Aorta (tissue), 5 donors: ENCODE measurements around the gene KRT9. TPM values are rescaled to one million over a fixed set of nuclear protein-coding genes. Genes with fewer than 3 reads are reported as not detected.

Source experiments
- ATAC-seq: fragments of 200-7000 bp; cut with Tn5 transposase; one replicate; pipeline ENCODE4 v1.9.1; 2022; ENCODE audit warnings: moderate library complexity; ENCODE audit not compliant: low FRiP score
- DNase-seq, 2 donors: peaks; one replicate each; pipeline ENCODE4 v3.0.0-alpha.2; 2020
- H3K27ac ChIP-seq, 2 donors: one replicate each; pipeline ENCODE4 v1.5.1; 2013; ENCODE audit warnings: low read length in 2 of 2, mild to moderate bottlenecking in 2 of 2, moderate library complexity in 2 of 2, control low read depth in 1 of 2, inconsistent platforms in 1 of 2, low read depth in 1 of 2
- H3K27me3 ChIP-seq, 2 donors: one replicate each; pipeline ENCODE4 v1.6.1; 2013; ENCODE audit warnings: control low read depth in 1 of 2, low read length in 1 of 2, mild to moderate bottlenecking in 1 of 2, moderate library complexity in 1 of 2; ENCODE audit not compliant: insufficient read depth in 2 of 2, control insufficient read depth in 1 of 2
- H3K36me3 ChIP-seq, 2 donors: one replicate each; pipeline ENCODE4 v1.6.1; 2013; ENCODE audit warnings: control low read depth in 1 of 2, low read length in 1 of 2, mild to moderate bottlenecking in 1 of 2; ENCODE audit not compliant: insufficient read depth in 2 of 2, control insufficient read depth in 1 of 2
- H3K4me1 ChIP-seq, 2 donors: one replicate each; pipeline ENCODE4 v1.6.1; 2013; ENCODE audit warnings: low read length in 2 of 2, control low read depth in 1 of 2, mild to moderate bottlenecking in 1 of 2, moderate library complexity in 1 of 2; ENCODE audit not compliant: insufficient read depth in 2 of 2, control insufficient read depth in 1 of 2
- H3K4me3 ChIP-seq, 2 donors: one replicate each; pipeline ENCODE4 v1.5.1; 2013; ENCODE audit warnings: low read length in 2 of 2, control low read depth in 1 of 2, mild to moderate bottlenecking in 1 of 2
- H3K9me3 ChIP-seq: one replicate; pipeline ENCODE4 v1.6.1; 2013; ENCODE audit warnings: mild to moderate bottlenecking, low read length; ENCODE audit not compliant: control insufficient read depth
- WGBS, 2 donors: extraction: QIAGEN DNeasy Blood & Tissue Kit; methylation state at CpG; one replicate each; pipeline ENCODE4 v1.1.7; 2013; 5-methylcytosine and 5-hydroxymethylcytosine counted together
- intact Hi-C, 2 donors: fragments of 100-400 bp; cut with DNase I; formaldehyde crosslinking; loops; one replicate each; pipeline versions ENCODE4 v1.14.2 to v1.15.0; 2022
- polyA plus RNA-seq, 2 donors: library from polyadenylated mRNA; stranded (reverse); fragments of 200-250 nt; gene quantifications; one replicate each; pipeline ENCODE4 v1.2.3, GENCODE V29; 2013
- total RNA-seq, 2 donors: library from RNA; stranded (reverse); fragmentation: NEBNext Ultra II Directional; extraction: Animal tissue kit (Norgen Biotek cat#: 25700); gene quantifications; one replicate each; pipeline ENCODE4 v1.2.1, GENCODE V29; 2021
- donor health status: healthy with polysubstance abuse.
- donor health status: Bipolar disorder and iron deficiency.
- donor health status: DM: no; HTN: no; CAD: no.
- donor health status: DM: no; HTN: no; CAD: no.
- donor health status: DM: yes; HTN: yes; CAD: no.

KRT9 gene
- total and polyA plus RNA-seq, 4 donors: 0.18 TPM; not detected in 3

DNA sequence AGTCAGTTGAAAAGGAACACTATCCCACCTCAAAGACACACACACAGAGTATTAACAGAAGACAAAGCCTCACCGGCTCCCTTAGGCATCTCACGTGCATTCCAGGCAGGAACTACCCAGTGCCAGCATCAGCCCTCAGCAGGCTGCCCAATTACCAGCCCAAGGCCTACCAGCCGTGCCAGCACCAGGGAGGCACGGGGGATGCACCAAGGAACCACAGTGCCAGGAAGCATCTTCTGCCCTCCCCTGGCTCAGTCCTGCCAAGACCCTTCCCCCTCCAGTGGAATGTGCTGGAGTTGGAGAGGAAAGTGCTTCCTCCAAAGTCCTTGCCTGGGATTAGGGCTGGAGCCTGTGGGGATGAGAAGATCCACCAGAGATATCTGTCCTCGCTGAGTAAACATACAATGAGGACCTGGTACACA is 32.8 kb downstream of the KRT9 start:
- Histone ChIP-seq H3K4me1 (no peaks in the 10 kb centered on the region), H3K27ac (no peak overlapping the region), H3K36me3 (no peaks in the 10 kb centered on the region), H3K9me3 (no peaks in the 10 kb centered on the region), H3K4me3 (no peak overlapping the region), H3K27me3 (no peaks in the 10 kb centered on the region)
- 82 to 86% methylated on average over 5 of the region's 5 CpGs for WGBS, 2 donors
- intact Hi-C loops: no loop called here
- ATAC-seq (no peak), DNase-seq (peak; percentile 28 to 42)

DNA sequence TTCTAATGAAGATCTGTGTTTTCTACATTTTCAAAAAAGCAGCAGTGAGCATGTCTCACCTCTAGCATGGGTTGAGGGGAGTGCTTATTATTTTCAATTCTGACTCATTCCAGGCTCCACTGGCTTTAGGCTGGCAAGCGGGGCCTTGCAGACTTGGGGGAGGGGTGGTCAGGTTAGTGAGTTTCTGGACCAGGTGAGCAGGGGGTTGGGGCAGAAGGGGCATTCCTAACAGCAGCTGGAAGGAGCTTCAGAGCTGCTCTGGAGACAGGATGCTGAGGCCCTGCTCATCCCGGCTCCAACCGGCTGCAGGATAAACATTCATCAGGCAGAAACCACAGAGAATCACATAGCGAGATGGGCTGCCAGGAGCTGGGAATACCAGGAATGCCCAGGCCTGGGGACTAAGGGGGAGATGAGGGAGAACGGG is 33.3 kb downstream of the KRT9 start:
- Histone ChIP-seq H3K27me3 (no peaks in the 10 kb centered on the region), H3K4me3 (no peak overlapping the region), H3K27ac (no peak overlapping the region), H3K36me3 (no peaks in the 10 kb centered on the region), H3K9me3 (no peaks in the 10 kb centered on the region), H3K4me1 (no peaks in the 10 kb centered on the region)
- ATAC-seq (no peak), DNase-seq (peak; percentile 13 to 33)
- intact Hi-C loops: no loop called here
- WGBS, 2 donors: 79 to 91% methylated on average over 5 of the region's 5 CpGs

DNA sequence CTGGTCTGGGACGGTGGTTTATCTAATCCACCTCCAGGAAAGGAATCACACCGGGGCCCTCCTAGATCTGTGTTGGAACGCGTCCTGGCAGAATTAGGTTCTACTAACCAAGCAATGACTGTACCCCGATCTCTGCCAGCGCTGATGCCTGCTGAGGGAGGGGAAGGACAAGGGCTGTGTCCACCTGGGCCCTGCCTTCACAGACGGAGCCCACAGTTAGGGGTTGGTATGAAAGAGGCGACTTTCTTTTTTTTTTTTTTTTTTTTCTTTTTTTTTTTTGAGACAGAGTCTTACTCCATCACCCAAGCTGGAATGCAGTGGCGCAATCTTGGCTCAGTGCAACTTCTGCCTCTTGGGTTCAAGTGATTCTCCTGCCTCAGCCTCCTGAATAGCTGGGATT is 33.9 kb downstream of the KRT9 start:
- Histone ChIP-seq H3K27me3 (no peaks in the 10 kb centered on the region), H3K36me3 (no peaks in the 10 kb centered on the region), H3K9me3 (no peaks in the 10 kb centered on the region), H3K4me3 (no peak overlapping the region), H3K27ac (no peak overlapping the region), H3K4me1 (no peaks in the 10 kb centered on the region)
- DNase-seq (peak; percentile 17 to 36), ATAC-seq (no peak)
- intact Hi-C loops: no loop called here
- WGBS, 2 donors: 88 to 98% methylated on average over 9 of the region's 9 CpGs

DNA sequence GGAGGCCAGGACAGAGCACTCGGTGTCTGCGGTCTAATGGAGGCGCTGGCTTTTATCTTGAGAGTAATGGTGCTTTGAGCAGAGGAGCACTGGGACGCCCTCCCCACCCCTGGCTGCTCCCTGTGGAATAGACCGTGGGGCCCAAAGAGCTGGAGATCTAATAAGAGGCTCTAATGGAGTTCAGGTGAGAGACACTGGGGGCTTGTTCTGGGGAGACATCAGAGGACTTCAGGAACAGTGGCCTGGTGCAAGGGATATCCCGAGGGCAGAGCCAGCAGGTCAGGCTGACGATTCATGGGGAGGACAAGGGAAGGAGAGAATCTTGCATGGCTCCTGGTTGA is 34.3 kb downstream of the KRT9 start:
- no peaks in the 10 kb centered on the region for H3K4me1 ChIP-seq
- no peak overlapping the region for H3K27ac ChIP-seq
- H3K36me3 ChIP-seq: no peaks in the 10 kb centered on the region
- intact Hi-C loops: no loop called here
- 92 to 95% methylated on average over 7 of the region's 7 CpGs for whole genome bisulfite sequencing, 2 donors
- H3K4me3 ChIP-seq: no peak overlapping the region
- H3K27me3 ChIP-seq: no peaks in the 10 kb centered on the region
- H3K9me3 ChIP-seq: no peaks in the 10 kb centered on the region
- ATAC-seq: no peak
- peak in 1 of 2 donors; percentile 39 for DNase-seq

DNA sequence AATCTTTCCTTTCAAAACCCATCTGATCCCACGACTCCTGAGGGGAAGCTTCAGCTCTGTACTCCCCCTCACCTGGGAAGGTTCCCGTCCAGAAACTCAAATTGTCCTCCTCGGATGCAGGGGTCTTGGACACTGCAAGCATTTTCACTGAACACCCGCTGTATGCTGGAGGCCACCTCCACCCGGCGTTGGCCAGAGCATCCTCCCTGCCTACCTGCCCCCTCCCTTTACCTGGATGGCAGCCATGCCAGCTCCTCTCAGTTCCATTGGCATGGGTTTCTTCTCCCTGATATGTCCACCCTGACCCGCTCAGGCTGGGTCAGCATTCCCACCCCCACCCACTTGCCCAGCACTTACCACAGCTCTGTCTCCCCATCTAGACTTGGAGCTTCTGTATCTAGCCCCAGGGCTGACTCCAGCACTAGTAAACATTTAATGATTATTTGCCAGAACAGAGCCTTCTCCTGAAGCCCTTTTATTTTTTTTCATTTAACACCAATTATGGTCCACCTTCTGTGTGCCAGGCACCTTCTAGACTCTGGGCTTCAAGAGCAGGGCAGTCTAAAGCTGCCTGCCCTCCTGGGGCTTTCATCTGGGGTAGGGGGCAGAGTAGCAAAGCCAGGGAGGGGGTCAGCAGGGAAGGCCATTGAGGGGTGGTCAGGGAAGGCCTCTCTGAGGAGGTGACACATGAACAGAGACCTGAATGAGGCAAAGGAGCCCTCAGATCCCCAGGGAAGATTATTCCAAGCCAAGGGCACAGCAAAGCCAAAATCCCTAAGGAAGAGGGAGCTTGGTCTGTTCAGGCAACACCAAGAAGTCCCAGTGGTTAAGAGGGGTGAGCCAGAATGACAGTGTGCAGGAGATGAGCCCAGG is 34.9 kb downstream of the KRT9 start:
- intact Hi-C loops: no loop called here
- H3K36me3 ChIP-seq: no peaks in the 10 kb centered on the region

DNA sequence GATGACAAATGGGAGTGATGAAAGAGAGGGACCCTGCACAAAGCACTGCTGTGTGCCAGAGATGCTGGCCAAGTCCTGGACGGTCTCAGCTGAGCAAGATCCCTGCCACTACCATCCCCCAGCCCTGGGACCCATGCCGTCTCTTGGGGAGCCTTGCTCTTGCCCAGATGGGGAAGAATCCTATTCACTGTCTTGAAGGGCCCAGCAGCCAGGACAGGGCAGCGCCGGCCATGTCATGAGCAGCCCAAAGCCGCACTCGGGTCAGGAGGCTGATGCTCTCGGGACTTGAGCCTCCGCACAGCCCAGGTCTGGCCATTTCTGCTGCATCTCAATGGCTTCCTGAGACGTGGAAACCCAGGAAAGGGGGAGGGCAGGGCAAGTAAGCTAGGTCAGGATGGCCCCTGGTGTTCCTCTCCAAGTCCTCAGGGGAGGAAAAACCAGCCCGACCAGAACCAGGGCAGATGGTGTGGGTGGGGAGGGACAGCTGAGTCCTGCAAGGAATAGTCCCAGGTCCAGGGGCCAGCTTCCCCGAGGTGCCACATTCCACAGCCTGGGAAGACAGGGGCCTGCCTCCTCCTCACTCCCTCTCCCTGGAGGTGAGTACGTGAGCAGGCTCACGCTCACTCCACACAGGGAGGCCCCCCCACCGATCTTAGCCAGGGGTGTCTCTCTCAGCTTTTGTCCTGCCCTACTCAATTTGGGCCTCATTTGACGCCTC is 35.9 kb downstream of the KRT9 start:
- Histone ChIP-seq H3K9me3 (no peaks in the 10 kb centered on the region), H3K36me3 (no peaks in the 10 kb centered on the region), H3K27me3 (no peaks in the 10 kb centered on the region), H3K4me1 (no peaks in the 10 kb centered on the region), H3K27ac (no peak overlapping the region), H3K4me3 (no peak overlapping the region)
- ATAC-seq (no peak), DNase-seq (peak; percentile 29 to 64)
- 69 to 76% methylated on average over 15 of the region's 15 CpGs for WGBS, 2 donors
- intact Hi-C loops: no loop called here

More for the DNA sequence above, 34.9 kb downstream of the KRT9 start:
- Histone ChIP-seq H3K27me3 (no peaks in the 10 kb centered on the region), H3K4me3 (no peak overlapping the region), H3K27ac (no peak overlapping the region), H3K9me3 (no peaks in the 10 kb centered on the region), H3K4me1 (no peaks in the 10 kb centered on the region)
- ATAC-seq: no peak
- WGBS, 2 donors: 90% methylated on average over 7 of the region's 7 CpGs
- DNase-seq: peak; percentile 21 to 62

DNA sequence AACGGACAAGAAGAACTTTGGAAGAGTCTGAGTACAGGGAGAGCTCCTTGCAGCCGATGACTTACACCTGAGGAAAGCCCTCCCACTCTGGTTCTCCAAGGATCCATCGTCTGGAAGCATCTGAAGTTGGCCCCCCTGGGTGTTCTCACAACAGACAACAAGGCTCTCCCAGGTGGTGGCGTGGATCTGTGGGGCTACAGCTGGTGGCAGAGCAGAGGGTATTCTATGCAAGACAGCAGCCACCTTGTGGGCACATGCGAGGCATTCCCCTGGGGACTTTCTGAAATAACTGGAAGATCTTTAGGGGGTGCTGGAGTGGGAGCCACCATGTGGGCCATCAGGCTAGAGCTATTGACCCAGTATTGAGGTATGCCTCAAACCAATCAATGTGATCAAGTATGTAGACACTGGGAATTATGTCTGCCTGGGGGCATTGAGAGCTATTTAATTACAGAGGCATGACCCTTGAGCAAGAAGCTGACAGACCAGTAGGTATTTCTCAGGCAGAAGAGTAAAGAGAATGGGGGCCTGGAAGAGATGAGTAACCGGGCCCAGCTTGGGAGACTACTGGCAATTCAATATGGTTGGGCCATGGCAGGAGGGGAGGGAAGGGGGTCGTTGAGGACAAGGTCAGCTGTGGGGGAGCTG is 36.8 kb downstream of the KRT9 start:
- H3K36me3 ChIP-seq: no peaks in the 10 kb centered on the region
- no peak for ATAC-seq
- H3K4me3 ChIP-seq: no peak overlapping the region
- no peaks in the 10 kb centered on the region for H3K4me1 ChIP-seq
- 75 to 81% methylated on average over 7 of the region's 7 CpGs for WGBS, 2 donors
- no peaks in the 10 kb centered on the region for H3K9me3 ChIP-seq
- intact Hi-C loops: no loop called here
- DNase-seq: peak in 1 of 2 donors; percentile 29
- no peak overlapping the region for H3K27ac ChIP-seq
- no peaks in the 10 kb centered on the region for H3K27me3 ChIP-seq

DNA sequence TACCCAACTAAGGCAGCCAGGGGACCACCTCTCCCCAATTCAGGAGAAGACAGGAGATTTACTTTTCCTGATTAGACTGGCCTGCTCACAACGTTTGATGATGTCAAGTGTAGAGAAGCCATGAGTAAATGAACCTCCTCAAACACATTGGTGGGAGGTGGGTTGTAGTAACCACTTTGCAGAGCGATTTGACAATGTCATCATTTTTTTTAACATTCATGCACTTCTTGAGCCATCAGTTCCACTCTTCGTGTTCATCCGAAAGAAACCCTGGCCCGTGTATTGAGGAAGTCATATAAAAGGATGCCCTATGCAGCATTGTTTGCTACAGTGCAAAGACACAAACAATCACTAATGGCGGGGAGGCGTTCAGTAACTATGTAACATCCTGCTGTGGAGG is 38.2 kb downstream of the KRT9 start:
- no peak overlapping the region for H3K4me3 ChIP-seq

More for the DNA sequence above, 38.2 kb downstream of the KRT9 start:
- Histone ChIP-seq H3K27me3 (no peaks in the 10 kb centered on the region), H3K4me1 (no peaks in the 10 kb centered on the region), H3K27ac (no peak overlapping the region), H3K36me3 (no peaks in the 10 kb centered on the region), H3K9me3 (no peaks in the 10 kb centered on the region)
- DNase-seq (peak in 1 of 2 donors; percentile 4), ATAC-seq (no peak)
- intact Hi-C loops: no loop called here
- whole genome bisulfite sequencing, 2 donors: 89 to 91% methylated on average over 7 of the region's 7 CpGs
